HG02852 (cell line): ENCODE results near the gene CPEB3.

Experiments
- ATAC-seq: cut with Tn5 transposase; IDR thresholded peaks from one replicate; pipeline ENCODE4 v1.9.1; 2021; ENCODE audit warnings: mild to moderate bottlenecking, moderate library complexity; ENCODE audit not compliant: unreplicated experiment

Gene CPEB3

GRCh38 chr10:92268748-92269147 lies 22.1 kb downstream of the CPEB3 start:
- no peak for ATAC-seq

- ATAC-seq, result no peak
These were observed 23.5 kb downstream of the CPEB3 start for GRCh38 chr10:92267343-92267742.

GRCh38 chr10:92265687-92266258 lies 25.1 kb downstream of the CPEB3 start:
- ATAC-seq, result no peak

- ATAC-seq, result no peak
These were observed 26.6 kb downstream of the CPEB3 start for GRCh38 chr10:92264249-92264648.

DNA sequence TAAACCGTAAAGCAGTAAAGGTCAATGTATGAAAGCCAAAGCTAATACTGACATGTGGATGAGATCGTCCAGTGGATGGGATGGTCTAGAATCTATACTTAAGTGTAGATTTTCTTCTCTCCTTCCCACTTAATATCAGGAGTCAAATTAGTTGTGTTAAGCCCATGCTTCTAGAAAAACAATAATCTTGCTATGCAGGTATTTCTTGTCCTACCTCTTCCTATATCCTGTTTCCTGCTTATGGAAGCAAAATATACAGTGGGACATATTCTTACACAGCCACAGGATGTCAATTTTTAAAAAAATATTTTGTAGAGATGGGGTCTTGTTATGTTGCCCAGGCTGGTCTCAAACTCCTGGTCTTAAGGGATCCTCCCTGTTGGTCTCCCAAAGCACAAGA lies 27.5 kb downstream of the CPEB3 start:
- ATAC-seq, result no peak

GRCh38 chr10:92248566-92248965 lies 42.3 kb downstream of the CPEB3 start:
- no peak for ATAC-seq

DNA sequence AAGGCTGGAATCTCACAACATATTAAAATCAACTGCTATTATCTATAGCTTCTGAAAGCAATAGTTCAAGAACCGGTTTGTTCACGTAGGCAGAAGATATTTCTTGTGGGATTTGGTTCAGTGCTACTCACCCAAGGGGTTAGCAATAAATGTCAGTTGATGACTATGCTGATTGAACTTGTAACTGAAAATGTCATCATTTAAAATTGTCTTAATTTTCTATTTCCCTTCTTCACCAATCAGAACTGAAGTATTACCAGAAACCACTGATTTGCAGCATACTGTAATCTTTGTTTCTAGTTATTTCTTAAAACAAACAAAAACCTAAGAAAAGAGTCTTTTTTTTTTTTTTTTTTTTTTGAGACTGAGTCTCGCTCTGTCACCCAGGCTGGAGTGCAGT lies 46.1 kb downstream of the CPEB3 start:
- peak; percentile 62 for ATAC-seq

- ATAC-seq, result no peak
These were observed 47.8 kb downstream of the CPEB3 start for GRCh38 chr10:92242910-92243671.

GRCh38 chr10:92242380-92242779 lies 48.5 kb downstream of the CPEB3 start:
- ATAC-seq, result no peak

- no peak for ATAC-seq
These were observed 49.4 kb downstream of the CPEB3 start for GRCh38 chr10:92241501-92241900.

- ATAC-seq, result no peak
These were observed 49.7 kb downstream of the CPEB3 start for GRCh38 chr10:92241158-92241500.

- peak; percentile 57 for ATAC-seq
These were observed 50.4 kb downstream of the CPEB3 start for GRCh38 chr10:92240289-92241157.

GRCh38 chr10:92239600-92240288 lies 51.1 kb downstream of the CPEB3 start:
- ATAC-seq, result peak; percentile 44

- no peak for ATAC-seq
These were observed 51.7 kb downstream of the CPEB3 start for GRCh38 chr10:92239151-92239599.

- ATAC-seq, result no peak
These were observed 52.2 kb downstream of the CPEB3 start for GRCh38 chr10:92238586-92239098.

- ATAC-seq, result no peak
These were observed 52.8 kb downstream of the CPEB3 start for GRCh38 chr10:92238054-92238585.

DNA sequence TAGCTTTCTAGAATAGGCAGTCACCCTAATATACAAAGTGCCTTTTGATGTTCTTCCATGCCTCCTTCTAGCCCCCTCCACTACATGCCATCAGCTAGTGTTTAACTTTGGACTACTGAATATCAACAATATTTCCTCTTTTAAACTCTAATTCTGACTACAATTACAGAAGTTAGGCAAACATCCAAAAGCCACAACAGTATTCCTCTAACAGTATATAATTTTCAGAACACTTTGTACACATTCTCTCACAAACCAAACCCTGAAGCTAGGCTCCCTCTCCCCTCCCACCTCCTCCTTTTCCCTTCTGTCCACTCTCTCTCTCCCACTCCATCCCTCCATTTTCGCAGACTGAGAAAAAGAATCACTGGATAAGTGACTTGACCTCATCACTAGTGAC lies 59.7 kb downstream of the CPEB3 start:
- no peak for ATAC-seq

DNA sequence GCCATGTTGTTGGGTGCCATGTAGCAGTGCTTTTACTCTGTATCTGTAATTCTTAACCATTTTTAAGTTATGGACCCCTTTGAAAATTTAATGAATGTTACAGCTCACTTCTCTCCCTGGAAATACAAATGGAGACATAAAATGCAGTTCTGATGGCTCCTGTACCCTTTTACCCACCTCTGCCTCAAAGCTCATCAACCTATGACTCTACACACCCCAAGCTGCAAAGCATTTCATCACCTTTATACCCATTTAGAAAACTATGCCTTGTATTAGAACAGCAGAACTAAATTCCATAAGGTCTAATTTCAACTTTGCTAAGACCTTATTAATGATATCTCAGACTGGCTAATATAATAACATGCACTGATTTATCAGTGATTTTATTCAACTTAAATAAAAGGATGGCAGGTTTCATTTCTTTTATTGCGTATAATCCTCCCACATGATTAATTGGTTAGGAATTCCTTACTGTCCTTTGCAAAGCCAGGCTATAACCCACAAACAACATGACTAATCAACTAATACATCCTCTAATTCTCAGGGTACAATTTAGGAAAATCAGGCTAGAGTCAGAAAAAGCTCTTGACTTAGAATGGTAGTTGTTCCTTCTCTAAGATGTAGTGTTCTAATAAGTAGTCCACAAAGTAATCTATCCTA lies 68.1 kb downstream of the CPEB3 start:
- no peak for ATAC-seq

- no peak for ATAC-seq
These were observed 71.3 kb downstream of the CPEB3 start for GRCh38 chr10:92219559-92219958.

DNA sequence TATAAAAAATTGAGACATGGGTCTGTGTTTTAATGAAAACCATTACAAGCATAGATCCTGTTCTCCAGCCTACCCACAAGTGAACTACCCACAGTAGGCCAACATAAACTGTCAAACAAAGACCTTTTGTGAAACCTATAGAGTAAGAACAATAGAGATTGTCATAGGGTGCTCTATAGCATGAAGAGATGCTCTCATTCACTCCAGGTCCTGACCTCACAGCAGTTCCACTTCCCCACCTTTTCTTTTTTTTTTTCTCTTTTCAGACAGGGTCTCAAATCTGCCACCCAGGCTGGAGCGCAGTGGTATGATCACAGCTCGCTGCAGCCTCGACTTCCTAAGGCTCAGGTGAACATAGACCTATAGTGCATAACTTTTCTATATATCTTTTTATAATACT lies 72.3 kb downstream of the CPEB3 start:
- ATAC-seq, result no peak
